ENCODE measurements around the gene TENM4.

TENM4 gene

GRCh38 chr11:78820741-78821140 is 620.1 kb downstream of the TENM4 start:
- no CpG with 5 or more reads among the region's 3 CpGs for WGBS, 2 donors (ENCODE audit: extremely low coverage in 2 of 2, insufficient read length in 2 of 2, insufficient replicate concordance in 1 of 2)

GRCh38 chr11:78818201-78818600 is 622.6 kb downstream of the TENM4 start:
- H3K4me3 ChIP-seq (ENCODE audit: low read length in 2 of 2): no peak overlapping the region
- H3K27me3 ChIP-seq (ENCODE audit: control insufficient read depth in 3 of 3, insufficient read depth in 3 of 3, low read depth in 1 of 3, low read length in 3 of 3): no peaks in the 10 kb centered on the region
- H2BK12ac ChIP-seq (ENCODE audit: low read length): no peak overlapping the region
- WGBS, 2 donors (ENCODE audit: extremely low coverage in 2 of 2, insufficient read length in 2 of 2, insufficient replicate concordance in 1 of 2): no CpG with 5 or more reads among the region's 4 CpGs
- no peak overlapping the region for H2BK120ac ChIP-seq (ENCODE audit: low read depth, low read length)
- no peak overlapping the region for H2BK15ac ChIP-seq (ENCODE audit: low read length)
- H3K9me3 ChIP-seq (replicated peaks in 1 of 2; ENCODE audit: control insufficient read depth in 2 of 2, insufficient read depth in 1 of 2, low read depth in 1 of 2, low read length in 2 of 2): no peaks in the 10 kb centered on the region
- H4K91ac ChIP-seq (ENCODE audit: low read depth, low read length, poor library complexity): no peak overlapping the region
- no peak overlapping the region for H3K4ac ChIP-seq (ENCODE audit: low read length)
- no peak overlapping the region for H3K23ac ChIP-seq (ENCODE audit: low read depth, low read length, poor library complexity)
- H4K8ac ChIP-seq (ENCODE audit: low read depth, low read length): no peak overlapping the region
- no peak overlapping the region for H3K4me2 ChIP-seq (ENCODE audit: insufficient read depth, low read length, poor library complexity, severe bottlenecking)
- no peak overlapping the region for H3K14ac ChIP-seq (ENCODE audit: low read length)
- H3K4me1 ChIP-seq (ENCODE audit: control insufficient read depth in 2 of 2, insufficient read depth in 1 of 2, low read depth in 1 of 2, low read length in 2 of 2): no peaks in the 10 kb centered on the region
- H3K18ac ChIP-seq (ENCODE audit: low read length): no peak overlapping the region
- no peaks in the 10 kb centered on the region for H3K79me1 ChIP-seq (ENCODE audit: low read depth, low read length)
- no peak overlapping the region for H2AK5ac ChIP-seq (ENCODE audit: low read depth, low read length)
- no peak overlapping the region for H3K27ac ChIP-seq (replicated peaks; ENCODE audit: low read length)
- H3K9ac ChIP-seq (ENCODE audit: low read depth, low read length, poor library complexity): no peak overlapping the region
- no peak overlapping the region for H2AFZ ChIP-seq (ENCODE audit: low read length)
- no peaks in the 10 kb centered on the region for H3K36me3 ChIP-seq (replicated peaks in 1 of 2; ENCODE audit: control insufficient read depth in 2 of 2, insufficient read depth in 2 of 2, low read length in 2 of 2)
- no peak for DNase-seq (ENCODE audit: low spot score)
- H2BK5ac ChIP-seq (ENCODE audit: low read length): no peak overlapping the region

More at GRCh38 chr11:78820741-78821140, 620.1 kb downstream of the TENM4 start:
- peaks cover 7 to 8% of the 10 kb centered on the region in 2 donors for H3K4me1 ChIP-seq (ENCODE audit: control insufficient read depth in 2 of 2, insufficient read depth in 1 of 2, low read depth in 1 of 2, low read length in 2 of 2)
- no peak overlapping the region for H3K14ac ChIP-seq (ENCODE audit: low read length)
- H3K9ac ChIP-seq (ENCODE audit: low read depth, low read length, poor library complexity): no peak overlapping the region
- no peak overlapping the region for H4K91ac ChIP-seq (ENCODE audit: low read depth, low read length, poor library complexity)
- no peak overlapping the region for H2AK5ac ChIP-seq (ENCODE audit: low read depth, low read length)
- no peaks in the 10 kb centered on the region for H3K9me3 ChIP-seq (replicated peaks in 1 of 2; ENCODE audit: control insufficient read depth in 2 of 2, insufficient read depth in 1 of 2, low read depth in 1 of 2, low read length in 2 of 2)
- no peaks in the 10 kb centered on the region for H3K27me3 ChIP-seq (ENCODE audit: control insufficient read depth in 3 of 3, insufficient read depth in 3 of 3, low read depth in 1 of 3, low read length in 3 of 3)
- no peak overlapping the region for H2AFZ ChIP-seq (ENCODE audit: low read length)
- DNase-seq (ENCODE audit: low spot score): no peak
- H3K4me2 ChIP-seq (ENCODE audit: insufficient read depth, low read length, poor library complexity, severe bottlenecking): no peak overlapping the region
- no peak overlapping the region for H2BK120ac ChIP-seq (ENCODE audit: low read depth, low read length)
- no peak overlapping the region for H2BK15ac ChIP-seq (ENCODE audit: low read length)
- no peaks in the 10 kb centered on the region for H3K36me3 ChIP-seq (replicated peaks in 1 of 2; ENCODE audit: control insufficient read depth in 2 of 2, insufficient read depth in 2 of 2, low read length in 2 of 2)
- no peak overlapping the region for H3K23ac ChIP-seq (ENCODE audit: low read depth, low read length, poor library complexity)
- no peaks in the 10 kb centered on the region for H3K79me1 ChIP-seq (ENCODE audit: low read depth, low read length)
- H3K4ac ChIP-seq (ENCODE audit: low read length): no peak overlapping the region
- no peak overlapping the region for H2BK5ac ChIP-seq (ENCODE audit: low read length)
- H3K18ac ChIP-seq (ENCODE audit: low read length): no peak overlapping the region
- H2BK12ac ChIP-seq (ENCODE audit: low read length): no peak overlapping the region
- no peak overlapping the region for H3K4me3 ChIP-seq (ENCODE audit: low read length in 2 of 2)
- no peak overlapping the region for H4K8ac ChIP-seq (ENCODE audit: low read depth, low read length)
- no peak overlapping the region for H3K27ac ChIP-seq (replicated peaks; ENCODE audit: low read length)

- Histone ChIP-seq H3K9ac (ENCODE audit: low read depth, low read length, poor library complexity) (no peak overlapping the region), H2BK12ac (ENCODE audit: low read length) (no peak overlapping the region), H3K9me3 (replicated peaks in 1 of 2; ENCODE audit: control insufficient read depth in 2 of 2, insufficient read depth in 1 of 2, low read depth in 1 of 2, low read length in 2 of 2) (no peaks in the 10 kb centered on the region), H2BK15ac (ENCODE audit: low read length) (no peak overlapping the region), H3K18ac (ENCODE audit: low read length) (no peak overlapping the region), H4K8ac (ENCODE audit: low read depth, low read length) (no peak overlapping the region), H3K27me3 (ENCODE audit: control insufficient read depth in 3 of 3, insufficient read depth in 3 of 3, low read depth in 1 of 3, low read length in 3 of 3) (no peaks in the 10 kb centered on the region), H2BK120ac (ENCODE audit: low read depth, low read length) (no peak overlapping the region), H3K27ac (replicated peaks; ENCODE audit: low read length) (no peak overlapping the region), H4K91ac (ENCODE audit: low read depth, low read length, poor library complexity) (no peak overlapping the region), H3K4me1 (ENCODE audit: control insufficient read depth in 2 of 2, insufficient read depth in 1 of 2, low read depth in 1 of 2, low read length in 2 of 2) (peaks cover 3 to 4% of the 10 kb centered on the region in 2 donors), H2AK5ac (ENCODE audit: low read depth, low read length) (no peak overlapping the region), H2AFZ (ENCODE audit: low read length) (no peak overlapping the region), H3K36me3 (replicated peaks in 1 of 2; ENCODE audit: control insufficient read depth in 2 of 2, insufficient read depth in 2 of 2, low read length in 2 of 2) (no peaks in the 10 kb centered on the region), H3K79me1 (ENCODE audit: low read depth, low read length) (no peaks in the 10 kb centered on the region), H3K23ac (ENCODE audit: low read depth, low read length, poor library complexity) (no peak overlapping the region), H3K4me2 (ENCODE audit: insufficient read depth, low read length, poor library complexity, severe bottlenecking) (no peak overlapping the region), H3K4ac (ENCODE audit: low read length) (no peak overlapping the region), H2BK5ac (ENCODE audit: low read length) (no peak overlapping the region), H3K4me3 (ENCODE audit: low read length in 2 of 2) (no peak overlapping the region), H3K14ac (ENCODE audit: low read length) (no peak overlapping the region)
- WGBS, 2 donors (ENCODE audit: extremely low coverage in 2 of 2, insufficient read length in 2 of 2, insufficient replicate concordance in 1 of 2): no CpG with 5 or more reads among the region's 6 CpGs
- DNase-seq (ENCODE audit: low spot score): no peak
Observed at GRCh38 chr11:78815831-78816230, 625.0 kb downstream of the TENM4 start.

- Histone ChIP-seq H4K8ac (ENCODE audit: low read depth, low read length) (no peak overlapping the region), H2BK5ac (ENCODE audit: low read length) (no peak overlapping the region), H3K18ac (ENCODE audit: low read length) (no peak overlapping the region), H2BK120ac (ENCODE audit: low read depth, low read length) (no peak overlapping the region), H3K4me2 (ENCODE audit: insufficient read depth, low read length, poor library complexity, severe bottlenecking) (no peak overlapping the region), H2AK5ac (ENCODE audit: low read depth, low read length) (no peak overlapping the region), H3K4me3 (ENCODE audit: low read length in 2 of 2) (no peak overlapping the region), H3K9ac (ENCODE audit: low read depth, low read length, poor library complexity) (no peak overlapping the region), H3K27me3 (ENCODE audit: control insufficient read depth in 3 of 3, insufficient read depth in 3 of 3, low read depth in 1 of 3, low read length in 3 of 3) (no peaks in the 10 kb centered on the region), H3K79me1 (ENCODE audit: low read depth, low read length) (no peaks in the 10 kb centered on the region), H3K36me3 (replicated peaks in 1 of 2; ENCODE audit: control insufficient read depth in 2 of 2, insufficient read depth in 2 of 2, low read length in 2 of 2) (no peaks in the 10 kb centered on the region), H3K4ac (ENCODE audit: low read length) (no peak overlapping the region), H3K4me1 (ENCODE audit: control insufficient read depth in 2 of 2, insufficient read depth in 1 of 2, low read depth in 1 of 2, low read length in 2 of 2) (peaks cover 21 to 24% of the 10 kb centered on the region in 2 donors), H3K27ac (replicated peaks; ENCODE audit: low read length) (no peak overlapping the region), H3K14ac (ENCODE audit: low read length) (no peak overlapping the region), H3K9me3 (replicated peaks in 1 of 2; ENCODE audit: control insufficient read depth in 2 of 2, insufficient read depth in 1 of 2, low read depth in 1 of 2, low read length in 2 of 2) (no peaks in the 10 kb centered on the region), H3K23ac (ENCODE audit: low read depth, low read length, poor library complexity) (no peak overlapping the region), H2BK15ac (ENCODE audit: low read length) (no peak overlapping the region), H4K91ac (ENCODE audit: low read depth, low read length, poor library complexity) (no peak overlapping the region), H2AFZ (ENCODE audit: low read length) (no peak overlapping the region), H2BK12ac (ENCODE audit: low read length) (no peak overlapping the region)
- no peak for DNase-seq (ENCODE audit: low spot score)
- WGBS, 2 donors (ENCODE audit: extremely low coverage in 2 of 2, insufficient read length in 2 of 2, insufficient replicate concordance in 1 of 2): no CpG with 5 or more reads among the region's 6 CpGs
Observed at GRCh38 chr11:78812513-78813293, 628.1 kb downstream of the TENM4 start.
